T-helper 22 cell (primary cell): ENCODE results near the gene SFMBT2.

Source experiments
- DNase-seq: peaks from one replicate; pipeline ENCODE4 v3.0.0-alpha.2; 2020; ENCODE audit warnings: low read depth

Gene SFMBT2

GRCh38 chr10:7364474-7364873 lies 46.4 kb downstream of the SFMBT2 start:
- DNase-seq = no peak

- no peak for DNase-seq
Observed at GRCh38 chr10:7363700-7364099, 47.1 kb downstream of the SFMBT2 start.

DNA sequence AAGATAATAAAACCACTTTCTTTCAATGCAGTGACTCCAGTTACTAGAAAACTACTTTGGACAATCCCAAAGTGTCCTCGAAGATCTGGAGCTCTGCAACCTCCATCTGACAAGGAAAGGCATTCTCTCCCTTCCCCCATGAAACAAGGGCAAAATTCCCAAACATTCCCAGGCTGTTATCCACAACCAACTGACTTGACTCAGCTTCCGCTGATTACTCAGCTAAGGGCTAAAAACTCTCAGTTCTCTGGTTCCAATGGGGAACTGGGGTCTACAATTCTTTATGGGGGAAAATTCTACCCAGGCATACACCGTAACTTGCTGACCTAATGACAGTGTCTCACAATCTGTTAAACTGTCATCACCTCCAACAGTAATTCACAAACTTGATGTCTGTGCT lies 48.4 kb downstream of the SFMBT2 start:
- DNase-seq = no peak

GRCh38 chr10:7361316-7361715 lies 49.5 kb downstream of the SFMBT2 start:
- DNase-seq = no peak

DNA sequence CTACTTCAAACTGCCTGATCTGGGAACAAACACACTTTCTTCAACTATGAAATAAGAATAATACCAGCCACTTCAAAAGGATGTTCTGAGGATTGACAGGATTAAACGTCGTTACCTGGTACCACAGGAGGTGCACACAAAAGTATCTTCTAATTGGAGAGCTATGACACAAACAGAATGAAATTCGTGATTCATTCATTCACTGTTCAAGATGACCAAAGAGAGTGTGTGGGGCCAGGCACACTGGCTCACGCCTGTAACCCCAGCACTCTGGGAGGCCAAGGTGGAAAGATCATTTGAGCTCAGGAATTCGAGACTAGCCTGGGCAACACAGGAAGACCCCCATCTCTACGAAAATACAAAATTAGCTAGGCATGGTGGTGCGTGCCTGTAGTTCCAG lies 50.9 kb downstream of the SFMBT2 start:
- no peak for DNase-seq

- DNase-seq = no peak
Observed at GRCh38 chr10:7359356-7359755, 51.5 kb downstream of the SFMBT2 start.

GRCh38 chr10:7357193-7357592 lies 53.6 kb downstream of the SFMBT2 start:
- no peak for DNase-seq

- DNase-seq = no peak
Observed at GRCh38 chr10:7354330-7355047, 56.3 kb downstream of the SFMBT2 start.

DNA sequence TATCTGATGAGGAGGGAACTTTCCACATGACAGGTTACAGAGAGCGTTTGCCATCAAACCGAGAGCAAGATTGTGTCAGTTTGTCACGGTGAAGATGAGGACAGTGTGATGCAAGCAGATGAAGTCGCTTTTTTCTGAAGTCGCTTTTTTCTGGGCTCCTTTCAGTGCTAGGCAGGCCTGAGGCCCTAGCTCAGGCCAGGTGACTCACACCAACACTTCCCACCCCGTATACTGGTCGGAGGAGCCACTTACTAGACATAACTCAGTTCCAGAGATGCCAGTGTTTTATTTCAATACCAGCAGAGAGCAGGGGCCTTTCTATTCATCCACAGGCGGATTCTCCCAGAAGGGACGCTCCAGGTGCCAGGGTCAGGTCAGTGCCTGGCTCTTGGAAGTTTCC lies 58.9 kb downstream of the SFMBT2 start:
- no peak for DNase-seq

DNA sequence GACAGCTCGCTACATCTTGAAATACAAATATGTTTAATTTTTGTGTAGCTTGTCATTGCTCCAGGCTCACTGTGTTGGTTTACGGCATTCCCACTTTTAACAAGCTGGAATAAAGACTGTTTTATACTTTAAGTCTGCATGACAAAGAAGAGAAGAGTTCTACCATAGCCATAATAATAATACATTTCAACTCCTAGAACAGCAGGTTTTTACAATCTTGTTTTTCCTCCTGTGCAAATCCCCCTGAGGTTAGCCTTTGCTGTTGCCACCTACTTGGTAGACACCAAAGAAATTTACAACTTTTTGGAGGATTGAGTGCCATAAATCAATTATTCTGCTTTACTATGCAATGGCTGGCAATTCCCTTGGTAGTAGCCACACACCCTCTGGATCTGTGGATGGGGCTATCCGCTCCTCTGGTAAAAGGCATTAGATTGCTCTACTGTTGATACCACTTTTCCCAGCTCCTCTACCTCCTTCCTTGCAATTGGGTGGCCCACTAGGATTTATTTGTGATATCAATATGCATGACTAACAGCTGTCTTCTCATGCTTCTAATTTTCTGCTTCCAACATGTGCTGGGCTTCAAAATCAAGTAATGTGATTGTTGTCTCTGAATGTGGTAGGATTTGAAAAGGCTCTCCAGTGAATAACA lies 60.2 kb downstream of the SFMBT2 start:
- DNase-seq = no peak

GRCh38 chr10:7345717-7346116 lies 65.1 kb downstream of the SFMBT2 start:
- no peak for DNase-seq

- DNase-seq = no peak
Observed at GRCh38 chr10:7343040-7343439, 67.8 kb downstream of the SFMBT2 start.

DNA sequence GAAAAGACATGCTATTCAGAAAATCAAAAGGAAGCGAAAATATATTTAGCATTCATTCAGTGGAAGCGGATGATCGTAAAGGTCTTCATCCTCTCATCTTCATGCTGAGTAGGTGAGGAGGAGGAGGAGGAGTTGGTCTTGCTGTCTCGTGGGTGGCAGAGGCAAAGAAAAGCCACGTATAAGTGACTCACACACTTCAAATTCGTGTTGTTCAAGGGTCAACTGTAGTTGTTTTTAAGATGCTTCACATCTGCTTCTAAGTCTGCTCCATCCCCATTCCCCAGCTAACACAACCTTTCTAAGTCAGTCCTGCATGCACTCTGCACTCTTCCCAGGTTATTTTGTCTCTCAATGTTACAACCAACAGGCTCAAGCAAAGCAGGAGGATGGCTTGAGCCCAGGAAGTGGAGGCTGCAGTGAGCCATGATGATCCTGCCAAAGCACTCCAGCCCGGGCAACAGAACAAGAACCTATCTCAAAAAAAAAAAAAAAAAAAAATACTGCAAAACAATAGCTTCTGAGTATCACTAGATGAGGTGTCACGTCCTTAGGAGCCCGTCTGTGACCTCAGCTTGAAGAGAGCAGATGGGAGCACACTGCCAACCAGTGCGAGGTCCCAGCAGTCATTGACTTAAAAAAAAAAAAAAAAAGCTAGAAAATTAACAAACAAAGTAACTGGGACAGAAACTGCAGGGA lies 70.5 kb downstream of the SFMBT2 start:
- no peak for DNase-seq

- DNase-seq = no peak
Observed at GRCh38 chr10:7339510-7339909, 71.3 kb downstream of the SFMBT2 start.

DNA sequence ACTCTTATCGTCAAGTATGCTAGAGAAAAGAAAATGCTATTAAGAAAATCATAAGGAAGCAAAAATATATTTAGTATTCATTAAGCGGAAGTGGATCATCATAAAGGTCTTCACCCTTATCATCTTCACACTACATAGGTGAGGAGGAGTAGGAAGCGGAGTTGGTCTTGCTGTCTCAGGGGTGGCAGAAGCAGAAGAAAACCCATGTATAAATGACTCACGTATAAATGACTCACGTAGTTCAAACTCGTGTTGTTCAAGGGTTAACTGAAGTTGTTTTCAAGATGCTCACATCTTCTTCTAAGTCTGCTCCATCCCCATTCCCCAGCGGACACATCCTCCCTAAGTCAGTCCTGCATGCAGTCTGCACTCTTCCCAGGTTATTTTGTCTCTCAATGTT lies 72.4 kb downstream of the SFMBT2 start:
- DNase-seq = no peak

GRCh38 chr10:7337431-7338171 lies 73.2 kb downstream of the SFMBT2 start:
- DNase-seq = no peak

DNA sequence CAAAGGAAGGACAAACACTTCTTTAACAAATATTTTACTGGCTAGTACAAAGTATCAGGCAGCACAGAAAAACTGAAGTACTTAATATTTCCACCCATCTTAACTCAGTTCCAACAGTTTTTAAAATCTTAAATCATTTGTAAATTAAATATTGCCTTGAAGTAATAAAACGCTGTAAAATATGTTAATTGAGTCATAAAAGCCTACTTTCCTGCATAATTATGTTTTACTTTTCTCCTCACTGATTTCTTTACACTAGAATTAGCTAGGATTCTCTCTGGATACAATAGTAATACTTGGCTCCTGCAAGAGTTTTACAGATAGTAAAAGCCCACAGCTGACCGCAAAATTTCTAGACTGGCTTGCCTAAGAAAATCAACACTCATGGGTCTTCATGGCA lies 74.9 kb downstream of the SFMBT2 start:
- no peak for DNase-seq

GRCh38 chr10:7334642-7334964 lies 76.2 kb downstream of the SFMBT2 start:
- no peak for DNase-seq

GRCh38 chr10:7333961-7334641 lies 76.7 kb downstream of the SFMBT2 start:
- DNase-seq = no peak

DNA sequence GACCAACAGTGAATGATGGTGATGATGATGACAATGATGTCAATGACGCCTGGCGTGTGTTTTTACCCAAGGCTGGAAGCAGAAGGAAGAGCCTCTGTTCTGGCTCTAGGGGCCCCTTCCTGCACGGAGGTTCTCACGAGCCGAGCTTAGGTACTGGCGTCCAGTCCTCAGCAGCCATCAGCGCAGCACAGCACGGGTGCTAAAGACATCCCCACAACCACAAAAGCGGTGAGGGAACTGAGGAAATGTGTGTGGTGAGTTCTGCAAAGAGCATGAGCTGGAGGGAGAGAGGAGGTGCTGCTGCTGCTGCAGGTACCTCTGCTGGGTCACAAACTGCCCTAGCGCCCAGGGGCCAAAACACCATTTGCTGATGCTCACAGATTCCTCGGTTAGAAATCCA lies 81.6 kb downstream of the SFMBT2 start:
- DNase-seq = no peak

DNA sequence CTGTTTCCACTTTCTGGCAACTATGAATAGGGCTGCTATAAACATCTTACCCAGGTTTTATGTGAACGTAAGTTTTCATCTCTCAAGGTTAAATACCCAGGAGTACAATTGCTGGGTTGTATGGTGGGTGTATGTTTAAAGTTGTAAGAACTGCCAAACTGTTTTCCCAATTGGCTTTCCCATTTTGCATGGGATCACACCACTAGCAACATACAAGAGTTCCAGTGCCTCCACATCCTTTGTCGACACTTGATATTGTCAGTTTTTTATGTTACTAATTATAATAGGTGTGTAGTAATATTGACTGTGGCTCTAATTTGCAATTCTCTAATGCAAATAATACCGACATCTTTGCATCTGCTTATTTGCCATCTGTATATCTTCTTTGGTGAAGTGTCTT lies 82.9 kb downstream of the SFMBT2 start:
- no peak for DNase-seq

- no peak for DNase-seq
Observed at GRCh38 chr10:7322623-7323022, 88.2 kb downstream of the SFMBT2 start.
